SU-DHL-6 (cell line): Measurements from ENCODE around the gene FCHSD1.

Source experiments
- H2AFZ ChIP-seq: fragments of 200-600 bp; sonication (generic); 2 replicates; pipeline ENCODE4 v1.6.1; 2014; ENCODE audit warnings: low read depth, mild to moderate bottlenecking, moderate library complexity, mixed read lengths, antibody characterized with exemption, low read length; ENCODE audit not compliant: severe bottlenecking
- H3F3A ChIP-seq: fragments of 200-600 bp; shearing (Covaris generic); 2 replicates; pipeline ENCODE4 v1.6.0; 2016; ENCODE audit warnings: antibody characterized with exemption, mild to moderate bottlenecking; ENCODE audit not compliant: insufficient read depth
- H3K27ac ChIP-seq: fragments of 200-600 bp; sonication (generic); 2 replicates; pipeline ENCODE4 v1.5.1; 2016; ENCODE audit warnings: low read depth, mild to moderate bottlenecking, low read length, moderate library complexity, mixed read lengths
- H3K27me3 ChIP-seq: fragments of 200-600 bp; sonication (generic), shearing (Covaris generic); 2 replicates; pipeline ENCODE4 v1.6.0; 2014; ENCODE audit warnings: mild to moderate bottlenecking, low read length
- H3K36me3 ChIP-seq: fragments of 200-600 bp; sonication (generic); 2 replicates; pipeline ENCODE4 v1.6.1; 2014; ENCODE audit warnings: mild to moderate bottlenecking, low read length, mixed read lengths
- H3K4me2 ChIP-seq: fragments of 300-600, 200-600 bp; shearing (Covaris generic), sonication (generic); 2 replicates; pipeline ENCODE4 v1.6.0; 2014; ENCODE audit warnings: low read length, low read depth, mild to moderate bottlenecking; ENCODE audit not compliant: poor library complexity, severe bottlenecking
- H3K4me3 ChIP-seq: fragments of 200-600 bp; sonication (generic); 2 replicates; pipeline ENCODE4 v1.5.1; 2014; ENCODE audit warnings: antibody characterized with exemption, low read length, mild to moderate bottlenecking, mixed read lengths; ENCODE audit not compliant: insufficient read depth, poor library complexity, severe bottlenecking
- H3K79me2 ChIP-seq: fragments of 200-600 bp; sonication (generic); 2 replicates; pipeline ENCODE4 v1.6.1; 2014; ENCODE audit warnings: mild to moderate bottlenecking, low read length, moderate library complexity; ENCODE audit not compliant: insufficient read depth
- H3K9ac ChIP-seq: fragments of 200-600 bp; sonication (generic); 2 replicates; pipeline ENCODE4 v1.7.0; 2014; ENCODE audit warnings: mild to moderate bottlenecking, low read length
- H3K9me2 ChIP-seq: fragments of 200-600 bp; sonication (generic); replicated peaks from 2 replicates; pipeline ENCODE4 v1.6.1; 2014; ENCODE audit warnings: low read length; ENCODE audit not compliant: insufficient read depth
- H3K9me3 ChIP-seq: fragments of 200-600 bp; sonication (generic); 2 replicates; pipeline ENCODE4 v1.6.1; 2014; ENCODE audit warnings: low read length, mixed read lengths; ENCODE audit not compliant: insufficient read depth
- H4K20me1 ChIP-seq: fragments of 200-600 bp; sonication (generic); 2 replicates; pipeline ENCODE4 v1.6.1; 2014; ENCODE audit warnings: low read depth, mild to moderate bottlenecking, antibody characterized with exemption, low read length, moderate library complexity, mixed read lengths
- EZH2phosphoT487 ChIP-seq: fragments of 200-600 bp; sonication (generic), shearing (Covaris generic); conservative IDR thresholded peaks from 2 replicates; pipeline ENCODE4 v1.6.1; 2018; ENCODE audit warnings: mild to moderate bottlenecking, antibody characterized with exemption, low read length, moderate library complexity, mixed read lengths
- TF ChIP-seq, protein P1 (sequence below): fragments of 200-600 bp; sonication (generic); IDR thresholded peaks from one replicate; pipeline ENCODE4 v1.5.1; 2017; ENCODE audit warnings: antibody characterized with exemption, mild to moderate bottlenecking, low read length, moderate library complexity; ENCODE audit not compliant: insufficient read depth, poor library complexity, severe bottlenecking

The FCHSD1 gene

DNA sequence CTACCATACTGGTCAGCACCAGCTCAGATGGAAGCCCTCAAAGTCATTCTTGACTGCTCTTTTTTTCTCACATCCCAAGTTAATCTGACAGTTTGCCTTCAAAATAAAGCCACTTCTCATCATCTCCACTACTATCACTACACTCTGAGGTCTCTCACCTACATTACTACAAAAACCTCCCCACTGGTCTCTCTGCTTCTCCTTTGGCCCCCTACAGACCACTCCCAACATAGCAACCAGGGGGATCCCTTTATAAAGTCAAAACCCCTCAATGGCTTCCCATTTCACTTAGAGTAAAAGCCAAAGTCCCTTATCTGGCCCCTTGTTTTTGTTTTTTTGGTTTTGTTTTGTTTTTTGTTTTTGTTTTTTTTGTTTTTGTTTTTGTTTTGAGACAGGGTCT, 26.2 kb upstream of the FCHSD1 start:
- no peaks in the 10 kb centered on the region for H3K9me3 ChIP-seq
- H3K36me3 ChIP-seq = no peaks in the 10 kb centered on the region
- no peaks in the 10 kb centered on the region for H4K20me1 ChIP-seq
- H2AFZ ChIP-seq = no peak overlapping the region
- no peaks in the 10 kb centered on the region for H3F3A ChIP-seq
- H3K9me2 ChIP-seq = no peaks in the 10 kb centered on the region
- no peak overlapping the region for H3K4me2 ChIP-seq
- no peak overlapping the region for H3K9ac ChIP-seq
- H3K27ac ChIP-seq = no peak overlapping the region
- H3K27me3 ChIP-seq = no peaks in the 10 kb centered on the region
- H3K79me2 ChIP-seq = no peaks in the 10 kb centered on the region
- TF ChIP-seq, protein P1, sequence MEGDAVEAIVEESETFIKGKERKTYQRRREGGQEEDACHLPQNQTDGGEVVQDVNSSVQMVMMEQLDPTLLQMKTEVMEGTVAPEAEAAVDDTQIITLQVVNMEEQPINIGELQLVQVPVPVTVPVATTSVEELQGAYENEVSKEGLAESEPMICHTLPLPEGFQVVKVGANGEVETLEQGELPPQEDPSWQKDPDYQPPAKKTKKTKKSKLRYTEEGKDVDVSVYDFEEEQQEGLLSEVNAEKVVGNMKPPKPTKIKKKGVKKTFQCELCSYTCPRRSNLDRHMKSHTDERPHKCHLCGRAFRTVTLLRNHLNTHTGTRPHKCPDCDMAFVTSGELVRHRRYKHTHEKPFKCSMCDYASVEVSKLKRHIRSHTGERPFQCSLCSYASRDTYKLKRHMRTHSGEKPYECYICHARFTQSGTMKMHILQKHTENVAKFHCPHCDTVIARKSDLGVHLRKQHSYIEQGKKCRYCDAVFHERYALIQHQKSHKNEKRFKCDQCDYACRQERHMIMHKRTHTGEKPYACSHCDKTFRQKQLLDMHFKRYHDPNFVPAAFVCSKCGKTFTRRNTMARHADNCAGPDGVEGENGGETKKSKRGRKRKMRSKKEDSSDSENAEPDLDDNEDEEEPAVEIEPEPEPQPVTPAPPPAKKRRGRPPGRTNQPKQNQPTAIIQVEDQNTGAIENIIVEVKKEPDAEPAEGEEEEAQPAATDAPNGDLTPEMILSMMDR = no peak
- TF ChIP-seq EZH2phosphoT487 = no peak
- no peak overlapping the region for H3K4me3 ChIP-seq

- H3K4me2 ChIP-seq = no peak overlapping the region
Measured at GRCh38 chr5:141675672-141676071, 24.5 kb upstream of the FCHSD1 start.

DNA sequence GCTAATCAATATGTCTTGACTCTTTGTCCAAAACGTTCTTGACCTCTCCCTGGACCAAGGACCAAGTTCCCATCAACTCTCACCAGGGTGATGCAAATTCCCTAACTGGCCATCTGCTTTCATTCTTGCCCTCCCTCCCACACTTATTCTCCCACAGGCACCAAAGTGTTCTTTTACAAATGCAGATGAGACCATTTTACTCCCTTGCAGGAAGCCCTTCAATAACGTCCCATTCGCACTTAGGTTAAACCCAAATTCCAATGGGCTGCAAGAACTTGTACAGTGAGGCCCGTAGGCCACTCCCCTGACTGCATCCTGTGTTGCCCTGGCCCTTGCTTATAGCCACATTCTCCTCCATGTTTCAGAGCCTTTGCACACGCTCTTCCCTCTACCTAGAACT, 23.5 kb upstream of the FCHSD1 start:
- no peak overlapping the region for H3K4me3 ChIP-seq
- no peaks in the 10 kb centered on the region for H4K20me1 ChIP-seq
- H3K9ac ChIP-seq = no peak overlapping the region
- no peaks in the 10 kb centered on the region for H3K36me3 ChIP-seq
- H2AFZ ChIP-seq = no peak overlapping the region
- H3K27me3 ChIP-seq = no peaks in the 10 kb centered on the region
- H3F3A ChIP-seq = no peaks in the 10 kb centered on the region
- TF ChIP-seq EZH2phosphoT487 = no peak
- TF ChIP-seq, protein P1 = no peak
- H3K9me2 ChIP-seq = no peaks in the 10 kb centered on the region
- H3K27ac ChIP-seq = no peak overlapping the region
- no peaks in the 10 kb centered on the region for H3K79me2 ChIP-seq
- H3K9me3 ChIP-seq = no peaks in the 10 kb centered on the region
- no peak overlapping the region for H3K4me2 ChIP-seq

More at GRCh38 chr5:141675672-141676071, 24.5 kb upstream of the FCHSD1 start:
- no peak overlapping the region for H3K4me3 ChIP-seq
- no peaks in the 10 kb centered on the region for H3K79me2 ChIP-seq
- no peak overlapping the region for H2AFZ ChIP-seq
- no peaks in the 10 kb centered on the region for H3K9me2 ChIP-seq
- no peaks in the 10 kb centered on the region for H3K9me3 ChIP-seq
- no peaks in the 10 kb centered on the region for H3K27me3 ChIP-seq
- no peaks in the 10 kb centered on the region for H3F3A ChIP-seq
- TF ChIP-seq, protein P1 = no peak
- no peak overlapping the region for H3K9ac ChIP-seq
- H4K20me1 ChIP-seq = no peaks in the 10 kb centered on the region
- no peak overlapping the region for H3K27ac ChIP-seq
- H3K36me3 ChIP-seq = no peaks in the 10 kb centered on the region
